ENCODE data around the gene TMEM165. TPM values are rescaled to one million over a fixed set of nuclear protein-coding genes. Genes with fewer than 3 reads are reported as not detected.
A peak's percentile ranks its signal among the peaks of the same experiment; 100 is the strongest.
"Not testable (repeated sequence)": the region's sequence is repeated elsewhere in the genome, so short reads cannot be mapped to it uniquely, and the experiment has no call there.

The TMEM165 gene, protein sequence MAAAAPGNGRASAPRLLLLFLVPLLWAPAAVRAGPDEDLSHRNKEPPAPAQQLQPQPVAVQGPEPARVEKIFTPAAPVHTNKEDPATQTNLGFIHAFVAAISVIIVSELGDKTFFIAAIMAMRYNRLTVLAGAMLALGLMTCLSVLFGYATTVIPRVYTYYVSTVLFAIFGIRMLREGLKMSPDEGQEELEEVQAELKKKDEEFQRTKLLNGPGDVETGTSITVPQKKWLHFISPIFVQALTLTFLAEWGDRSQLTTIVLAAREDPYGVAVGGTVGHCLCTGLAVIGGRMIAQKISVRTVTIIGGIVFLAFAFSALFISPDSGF
- total RNA-seq = 10 to 100 TPM; 50.4 to 56.8 TPM

DNA sequence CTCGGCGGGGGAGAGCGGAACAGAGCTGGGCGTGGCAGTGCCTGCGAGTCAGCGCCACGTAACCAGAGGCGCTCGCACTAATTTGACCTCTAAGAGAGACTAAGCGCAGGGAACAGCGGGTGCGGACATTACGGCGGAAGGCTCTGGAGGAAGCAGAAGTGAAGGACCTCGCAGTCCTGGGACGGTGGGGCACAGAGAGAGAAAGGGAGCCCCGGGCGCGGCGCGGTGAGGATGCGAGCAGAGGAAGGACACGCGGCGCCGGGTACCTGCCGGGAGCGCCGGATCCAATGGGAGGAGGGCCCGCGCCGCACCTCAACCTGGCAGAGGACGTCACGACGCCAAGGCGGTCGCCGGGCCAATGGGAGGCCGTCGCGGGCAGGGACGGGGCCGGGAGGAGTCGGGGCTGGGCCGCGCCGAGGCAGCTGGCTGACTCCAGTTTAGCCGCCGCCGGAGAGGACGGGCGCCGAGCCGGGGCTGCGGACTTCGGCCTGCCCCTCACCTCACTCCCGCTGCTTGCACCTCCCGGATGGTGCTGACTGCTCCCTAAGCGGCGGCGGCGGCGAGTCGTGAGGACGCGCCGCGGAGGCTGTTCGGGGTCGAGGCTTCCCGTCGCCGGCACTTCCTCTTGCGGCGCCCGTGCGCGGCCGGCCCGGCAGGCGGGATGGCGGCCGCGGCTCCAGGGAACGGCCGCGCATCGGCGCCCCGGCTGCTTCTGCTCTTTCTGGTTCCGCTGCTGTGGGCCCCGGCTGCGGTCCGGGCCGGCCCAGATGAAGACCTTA lies at the start of gene TMEM165:
TMEM165 (plus strand) TSS at position 429 of the 779 bp plus-strand sequence; CDS start at position 662, 233 bp downstream.
- ChIA-PET POLR2A (interaction anchor here (0.7 to 2.2 kb wide), 6 partner anchors 9 to 151 kb away, joined by 4 to 10 read pairs (median 4); partner anchors contain the start of genes CLOCK and SRD5A3), CTCF (interaction anchor here (0.5 to 5.0 kb wide), 10 partner anchors 10 to 598 kb away, joined by 3 to 53 read pairs (median 4); partner anchors contain the start of genes CEP135 and SRD5A3)
- Mint-ChIP-seq H3K27ac (peak within 1 kb of the TSS; percentile 93), H3K4me3 (peak within 1 kb of the TSS; percentile 90), H3K4me1 (ENCODE audit: low read depth) (peaks cover 30% of the 10 kb centered on the region), H3K36me3 (peaks cover 28% of the 10 kb centered on the region), H3K9me3 (no peaks in the 10 kb centered on the region), H3K27me3 (no peaks in the 10 kb centered on the region)
- DNase-seq = peak; percentile 94
- intact Hi-C loops (cut with micrococcal nuclease) = loop anchor here (1.0 to 5.0 kb wide), 7 partner anchors 40 to 1042 kb away; partner anchors contain the start of genes EXOC1, PAICS, PPAT and SRD5A3

- Mint-ChIP-seq H3K9me3 (no peaks in the 10 kb centered on the region), H3K36me3 (no peaks in the 10 kb centered on the region), H3K4me1 (ENCODE audit: low read depth) (peaks cover 28% of the 10 kb centered on the region), H3K4me3 (peak within 1 kb of the TSS; percentile 82), H3K27me3 (no peaks in the 10 kb centered on the region), H3K27ac (peak within 1 kb of the TSS; percentile 84)
- POLR2A ChIA-PET = interaction anchor here (1.1 to 3.4 kb wide), 3 partner anchors 10 to 200 kb away, joined by 4 to 10 read pairs (median 4); partner anchors contain the start of gene TMEM165
- intact Hi-C loops (cut with micrococcal nuclease) = loop anchor here (1.0 to 5.0 kb wide), 7 partner anchors 49 to 602 kb away; partner anchors contain the start of genes CEP135, CLOCK, EXOC1 and TMEM165
- peak; percentile 85 for DNase-seq
- CTCF ChIA-PET = interaction anchor here (0.6 to 4.2 kb wide), 39 partner anchors 8 to 1112 kb away, joined by 3 to 53 read pairs (median 4); partner anchors contain the start of genes CEP135 and TMEM165
Measured at GRCh38 chr4:55345980-55346850, 49.5 kb upstream of the TMEM165 start, which contains the start of gene SRD5A3. TSS of gene SRD5A3 (plus strand) at chr4:55346242. CDS start at chr4:55346337, 95 bp downstream.

- DNase-seq = no peak
- Mint-ChIP-seq H3K36me3 (peaks cover 4% of the 10 kb centered on the region), H3K27me3 (no peaks in the 10 kb centered on the region), H3K27ac (peak overlapping the region; percentile 78), H3K4me1 (ENCODE audit: low read depth) (peaks cover 28% of the 10 kb centered on the region), H3K4me3 (peak overlapping the region; percentile 82), H3K9me3 (no peaks in the 10 kb centered on the region)
- intact Hi-C loops (cut with micrococcal nuclease) = loop anchor here (1.0 to 5.0 kb wide), 7 partner anchors 48 to 601 kb away; partner anchors contain the start of genes CEP135, CLOCK, EXOC1 and TMEM165
- CTCF ChIA-PET = interaction anchor here (0.7 to 4.2 kb wide), 9 partner anchors 9 to 249 kb away, joined by 3 to 53 read pairs (median 4); partner anchors contain the start of gene TMEM165
- POLR2A ChIA-PET = interaction anchor here (3.4 kb wide), 1 partner anchor 48 kb away, joined by 10 read pairs; the partner anchor contains the start of gene TMEM165
Measured at GRCh38 chr4:55346851-55347255, 48.9 kb upstream of the TMEM165 start.

GRCh38 chr4:55347610-55348228 lies 48.0 kb upstream of the TMEM165 start:
- DNase-seq = no peak
- Mint-ChIP-seq H3K36me3 (peaks cover 8% of the 10 kb centered on the region), H3K4me3 (peak overlapping the region; percentile 82), H3K9me3 (no peaks in the 10 kb centered on the region), H3K27me3 (no peaks in the 10 kb centered on the region), H3K4me1 (ENCODE audit: low read depth) (peaks cover 28% of the 10 kb centered on the region), H3K27ac (peak overlapping the region; percentile 78)
- intact Hi-C loops (cut with micrococcal nuclease) = loop anchor here (2.0 to 5.0 kb wide), 3 partner anchors 87 to 505 kb away; partner anchors contain the start of genes CLOCK and EXOC1
- POLR2A ChIA-PET = interaction anchor here (3.4 kb wide), 1 partner anchor 47 kb away, joined by 10 read pairs; the partner anchor contains the start of gene TMEM165
- CTCF ChIA-PET = interaction anchor here (0.9 to 4.2 kb wide), 6 partner anchors 11 to 248 kb away, joined by 3 to 53 read pairs (median 8); partner anchors contain the start of gene TMEM165

- H3K4me1 Mint-ChIP-seq (ENCODE audit: low read depth) = peaks cover 28% of the 10 kb centered on the region
- ChIA-PET CTCF (no interaction called here), POLR2A (no interaction called here)
- H3K36me3 Mint-ChIP-seq = peaks cover 14% of the 10 kb centered on the region
- no peak overlapping the region for H3K27ac Mint-ChIP-seq
- no peaks in the 10 kb centered on the region for H3K9me3 Mint-ChIP-seq
- H3K4me3 Mint-ChIP-seq = no peak overlapping the region
- no peak for DNase-seq
- H3K27me3 Mint-ChIP-seq = no peaks in the 10 kb centered on the region
- intact Hi-C loops (cut with micrococcal nuclease) = loop anchor here (5.0 kb wide), 1 partner anchor 504 kb away; the partner anchor contains the start of gene EXOC1
Measured at GRCh38 chr4:55348466-55348865, 47.3 kb upstream of the TMEM165 start.

DNA sequence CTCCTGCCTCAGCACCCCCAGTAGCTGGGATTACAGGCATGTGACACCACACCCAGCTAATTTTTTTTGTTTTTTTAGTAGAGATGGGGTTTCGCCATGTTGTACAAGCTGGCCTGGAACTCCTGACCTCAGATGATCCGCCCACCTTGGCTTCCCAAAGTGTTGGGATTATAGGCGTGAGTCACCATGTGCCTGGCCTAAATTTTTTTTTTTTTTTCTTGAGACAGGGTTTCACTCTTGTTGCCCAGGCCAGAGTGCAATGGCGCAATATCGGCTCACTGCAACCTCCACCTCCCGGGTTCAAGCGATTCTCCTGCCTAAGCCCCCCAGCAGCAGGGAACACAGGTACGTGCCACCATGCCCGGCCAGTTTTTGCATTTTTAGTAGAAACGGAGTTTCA lies 44.9 kb upstream of the TMEM165 start:
- H3K27me3 Mint-ChIP-seq; intact Hi-C loops (cut with micrococcal nuclease); H3K27ac Mint-ChIP-seq; H3K4me3 Mint-ChIP-seq; H3K9me3 Mint-ChIP-seq; DNase-seq; POLR2A ChIA-PET: not testable (repeated sequence)
- peaks cover 21% of the 10 kb centered on the region for H3K36me3 Mint-ChIP-seq
- CTCF ChIA-PET = interaction anchor here (0.7 kb wide), 1 partner anchor 284 kb away, joined by 3 read pairs; no protein-coding TSS in a partner anchor
- H3K4me1 Mint-ChIP-seq (ENCODE audit: low read depth) = peaks cover 18% of the 10 kb centered on the region

DNA sequence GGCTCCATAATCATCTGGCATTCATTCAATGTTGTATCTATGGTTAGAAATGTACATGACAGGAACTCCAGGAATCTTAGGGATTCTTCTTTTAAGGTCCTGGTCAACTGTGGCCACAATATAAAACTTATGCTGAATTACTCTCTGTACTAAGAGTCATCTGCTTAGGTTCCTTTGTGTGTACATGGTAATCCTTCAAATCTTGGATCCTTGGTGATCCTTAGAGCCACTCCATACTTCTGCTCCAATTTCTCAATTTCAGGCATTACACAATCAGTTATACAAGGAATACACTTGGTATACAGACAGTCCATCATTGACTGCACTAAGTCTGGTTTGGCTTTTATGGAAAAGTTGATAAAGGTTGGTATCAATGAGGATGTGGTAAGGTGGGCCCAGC lies 43.9 kb upstream of the TMEM165 start:
- POLR2A ChIA-PET = interaction anchor here (0.6 kb wide), 1 partner anchor 66 kb away, joined by 3 read pairs; no protein-coding TSS in a partner anchor
- CTCF ChIA-PET = no interaction called here
- no peak overlapping the region for H3K27ac Mint-ChIP-seq
- DNase-seq = no peak
- H3K27me3 Mint-ChIP-seq = no peaks in the 10 kb centered on the region
- H3K4me3 Mint-ChIP-seq = no peak overlapping the region
- no peaks in the 10 kb centered on the region for H3K9me3 Mint-ChIP-seq
- peaks cover 17% of the 10 kb centered on the region for H3K4me1 Mint-ChIP-seq (ENCODE audit: low read depth)
- intact Hi-C loops (cut with micrococcal nuclease) = no loop called here
- peaks cover 21% of the 10 kb centered on the region for H3K36me3 Mint-ChIP-seq

DNA sequence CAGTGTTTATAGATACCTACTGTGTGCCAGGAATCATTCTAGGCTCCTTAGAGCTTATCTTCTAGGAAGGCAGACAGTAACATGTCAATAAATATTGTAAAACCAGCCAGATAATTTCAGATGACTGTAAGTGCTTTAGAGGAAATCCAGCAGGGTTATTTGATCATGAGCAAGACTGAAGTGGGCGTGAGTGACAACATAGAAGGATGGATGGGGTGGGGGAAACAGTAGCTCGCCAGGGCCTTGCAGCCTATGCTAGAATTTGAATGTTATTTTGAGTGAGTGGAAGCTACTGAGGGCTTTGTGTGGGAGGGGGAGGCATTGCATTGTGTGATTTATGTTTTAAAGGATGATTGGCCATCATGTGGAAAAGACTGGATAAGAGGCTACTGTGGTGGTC lies 43.0 kb upstream of the TMEM165 start:
- Mint-ChIP-seq H3K27me3 (no peaks in the 10 kb centered on the region), H3K36me3 (peaks cover 21% of the 10 kb centered on the region), H3K4me3 (no peak overlapping the region), H3K4me1 (ENCODE audit: low read depth) (peaks cover 8% of the 10 kb centered on the region), H3K9me3 (no peaks in the 10 kb centered on the region), H3K27ac (no peak overlapping the region)
- POLR2A ChIA-PET = no interaction called here
- intact Hi-C loops (cut with micrococcal nuclease) = no loop called here
- CTCF ChIA-PET = interaction anchor here (1.0 to 1.1 kb wide), 2 partner anchors 42 to 202 kb away, joined by 3 read pairs; no protein-coding TSS in a partner anchor
- no peak for DNase-seq

DNA sequence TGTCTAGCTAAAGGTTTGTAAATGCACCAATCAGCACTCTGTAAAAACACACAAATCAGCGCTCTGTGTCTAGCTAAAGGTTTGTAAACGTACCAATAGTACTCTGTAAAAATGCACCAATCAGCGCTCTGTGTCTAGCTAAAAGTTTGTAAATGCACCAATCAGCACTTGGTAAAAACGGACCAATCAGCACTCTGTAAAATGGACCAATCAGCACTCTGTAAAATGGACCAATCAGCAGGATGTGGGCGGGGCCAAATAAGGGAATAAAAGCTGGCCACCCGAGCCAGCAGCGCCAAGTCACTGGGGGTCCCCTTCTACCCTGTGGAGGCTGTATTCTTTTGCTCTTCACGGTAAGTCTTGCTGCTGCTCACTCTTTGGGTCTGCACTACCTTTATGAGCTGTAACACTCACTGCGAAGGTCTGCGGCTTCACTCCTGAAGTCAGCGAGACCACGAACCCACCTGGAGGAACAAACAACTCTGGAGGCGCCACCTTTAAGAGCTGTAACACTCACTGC lies 42.5 kb upstream of the TMEM165 start:
- intact Hi-C loops (cut with micrococcal nuclease); POLR2A ChIA-PET; H3K27ac Mint-ChIP-seq; H3K9me3 Mint-ChIP-seq; DNase-seq; H3K27me3 Mint-ChIP-seq; H3K4me3 Mint-ChIP-seq; H3K4me1 Mint-ChIP-seq (ENCODE audit: low read depth): not testable (repeated sequence)
- CTCF ChIA-PET = interaction anchor here (1.0 to 1.1 kb wide), 2 partner anchors 42 to 201 kb away, joined by 3 read pairs; no protein-coding TSS in a partner anchor
- peaks cover 21% of the 10 kb centered on the region for H3K36me3 Mint-ChIP-seq

- intact Hi-C loops (cut with micrococcal nuclease) = no loop called here
- H3K36me3 Mint-ChIP-seq = peaks cover 21% of the 10 kb centered on the region
- H3K27me3 Mint-ChIP-seq = no peaks in the 10 kb centered on the region
- ChIA-PET POLR2A (no interaction called here), CTCF (interaction anchor here (1.0 kb wide), 1 partner anchor 9 kb away, joined by 4 read pairs; the partner anchor contains the start of gene SRD5A3)
- no peaks in the 10 kb centered on the region for H3K9me3 Mint-ChIP-seq
- H3K4me1 Mint-ChIP-seq (ENCODE audit: low read depth) = peaks cover 15% of the 10 kb centered on the region
- DNase-seq = no peak
- no peak overlapping the region for H3K27ac Mint-ChIP-seq
- no peak overlapping the region for H3K4me3 Mint-ChIP-seq
Measured at GRCh38 chr4:55354648-55355047, 41.1 kb upstream of the TMEM165 start.
